ENCODE measurements around the gene CKAP5. TPM values are rescaled to one million over a fixed set of nuclear protein-coding genes. Genes with fewer than 3 reads are reported as not detected.

Gene CKAP5
- total RNA-seq, 2 donors from 2014 or later: 34.7 to 37.1 TPM

DNA sequence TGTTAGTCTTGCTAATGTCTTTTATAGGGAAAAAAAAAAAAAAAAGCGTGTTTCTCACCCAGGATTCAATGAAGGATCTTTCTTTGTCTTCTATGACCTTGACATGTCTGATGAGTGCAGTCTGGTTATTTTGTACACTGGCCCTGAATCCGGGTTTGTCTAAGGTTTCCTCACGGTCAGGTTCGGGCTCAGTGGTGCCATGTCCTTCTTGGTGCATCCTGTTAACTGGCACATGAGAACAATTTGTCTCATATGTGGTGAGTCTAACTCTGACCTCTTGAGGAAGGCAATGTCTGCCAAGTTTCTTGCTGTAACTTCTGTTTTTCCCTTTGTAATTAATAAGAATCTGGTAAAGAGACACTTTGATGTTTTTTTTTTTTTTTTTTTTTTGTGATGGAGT lies 114.5 kb downstream of the CKAP5 start:
- DNase-seq (ENCODE audit: low spot score) (no peak), ATAC-seq (ENCODE audit: insufficient number of reproducible peaks, low FRiP score, low read depth) (no peak)
- TF ChIP-seq, protein P1, sequence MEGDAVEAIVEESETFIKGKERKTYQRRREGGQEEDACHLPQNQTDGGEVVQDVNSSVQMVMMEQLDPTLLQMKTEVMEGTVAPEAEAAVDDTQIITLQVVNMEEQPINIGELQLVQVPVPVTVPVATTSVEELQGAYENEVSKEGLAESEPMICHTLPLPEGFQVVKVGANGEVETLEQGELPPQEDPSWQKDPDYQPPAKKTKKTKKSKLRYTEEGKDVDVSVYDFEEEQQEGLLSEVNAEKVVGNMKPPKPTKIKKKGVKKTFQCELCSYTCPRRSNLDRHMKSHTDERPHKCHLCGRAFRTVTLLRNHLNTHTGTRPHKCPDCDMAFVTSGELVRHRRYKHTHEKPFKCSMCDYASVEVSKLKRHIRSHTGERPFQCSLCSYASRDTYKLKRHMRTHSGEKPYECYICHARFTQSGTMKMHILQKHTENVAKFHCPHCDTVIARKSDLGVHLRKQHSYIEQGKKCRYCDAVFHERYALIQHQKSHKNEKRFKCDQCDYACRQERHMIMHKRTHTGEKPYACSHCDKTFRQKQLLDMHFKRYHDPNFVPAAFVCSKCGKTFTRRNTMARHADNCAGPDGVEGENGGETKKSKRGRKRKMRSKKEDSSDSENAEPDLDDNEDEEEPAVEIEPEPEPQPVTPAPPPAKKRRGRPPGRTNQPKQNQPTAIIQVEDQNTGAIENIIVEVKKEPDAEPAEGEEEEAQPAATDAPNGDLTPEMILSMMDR (IDR thresholded peaks at IDR 0.05): no peak
- Histone ChIP-seq H3K27me3 (replicated peaks; ENCODE audit: insufficient read depth) (no peaks in the 10 kb centered on the region), H3K9me3 (no peaks in the 10 kb centered on the region), H3K36me3 (no peaks in the 10 kb centered on the region), H3K4me3 (no peak overlapping the region), H3K27ac (no peak overlapping the region), H3K4me1 (ENCODE audit: control insufficient read depth in 1 of 2, low read depth in 2 of 2) (peaks cover 0 to 4% of the 10 kb centered on the region in 2 donors)

DNA sequence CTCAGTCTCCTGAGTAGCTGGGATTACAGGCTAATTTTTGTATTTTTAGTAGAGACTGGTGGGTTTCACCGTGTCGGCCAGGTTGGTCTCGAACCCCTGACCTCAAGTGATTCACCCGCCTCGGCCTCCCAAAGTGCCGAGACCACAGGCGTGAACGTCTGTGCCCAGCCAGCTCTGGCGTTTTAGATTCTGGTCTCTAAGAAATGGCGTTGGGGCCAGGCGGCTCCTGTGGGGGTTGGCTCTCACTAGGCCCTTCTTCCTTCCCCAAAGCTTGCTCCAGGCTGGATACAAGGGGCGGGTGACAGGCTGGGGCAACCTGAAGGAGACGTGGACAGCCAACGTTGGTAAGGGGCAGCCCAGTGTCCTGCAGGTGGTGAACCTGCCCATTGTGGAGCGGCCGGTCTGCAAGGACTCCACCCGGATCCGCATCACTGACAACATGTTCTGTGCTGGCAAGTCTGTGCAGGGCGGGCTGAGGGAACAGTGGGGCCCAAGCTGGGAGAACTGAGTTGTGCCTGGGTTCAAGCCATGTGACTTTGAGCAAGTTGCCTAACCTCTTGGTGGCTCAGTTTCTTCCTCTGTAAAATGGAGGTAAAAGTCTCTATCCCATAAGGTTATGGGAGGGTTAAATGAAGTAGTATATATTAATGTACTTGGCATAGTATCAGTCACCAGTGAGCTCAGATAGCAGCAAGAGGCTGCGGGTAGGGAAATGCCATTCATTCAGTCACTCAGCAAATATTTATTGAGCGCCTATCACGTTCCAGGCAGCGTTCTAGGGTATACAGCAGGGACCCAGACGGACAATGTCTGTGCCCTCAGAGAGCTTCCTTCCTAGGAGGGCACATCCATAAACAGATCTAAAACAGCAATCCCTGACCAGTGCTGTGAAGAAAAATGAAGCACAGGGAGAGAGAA lies 116.7 kb downstream of the CKAP5 start:
- Histone ChIP-seq H3K27ac (no peak overlapping the region), H3K4me1 (ENCODE audit: control insufficient read depth in 1 of 2, low read depth in 2 of 2) (no peaks in the 10 kb centered on the region), H3K9me3 (no peaks in the 10 kb centered on the region), H3K27me3 (replicated peaks; ENCODE audit: insufficient read depth) (no peaks in the 10 kb centered on the region), H3K36me3 (no peaks in the 10 kb centered on the region), H3K4me3 (no peak overlapping the region)
- no peak for ATAC-seq (ENCODE audit: insufficient number of reproducible peaks, low FRiP score, low read depth)
- TF ChIP-seq, protein P1 (IDR thresholded peaks at IDR 0.05): no peak
- DNase-seq (ENCODE audit: low spot score): no peak

DNA sequence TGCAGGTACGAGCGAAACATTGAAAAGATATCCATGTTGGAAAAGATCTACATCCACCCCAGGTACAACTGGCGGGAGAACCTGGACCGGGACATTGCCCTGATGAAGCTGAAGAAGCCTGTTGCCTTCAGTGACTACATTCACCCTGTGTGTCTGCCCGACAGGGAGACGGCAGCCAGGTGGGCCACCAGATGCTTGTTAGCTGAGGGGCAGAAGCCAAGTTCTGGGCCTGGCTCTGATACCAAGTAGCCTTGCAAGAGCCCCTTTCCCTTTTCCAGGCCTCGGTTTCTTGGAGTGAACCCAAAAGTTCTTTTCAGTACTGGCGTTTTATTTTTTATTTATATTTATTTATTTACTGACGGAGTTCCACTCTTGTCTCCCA lies 117.4 kb downstream of the CKAP5 start:
- H3K4me3 ChIP-seq: no peak overlapping the region
- H3K4me1 ChIP-seq (ENCODE audit: control insufficient read depth in 1 of 2, low read depth in 2 of 2): no peaks in the 10 kb centered on the region
- H3K27me3 ChIP-seq (replicated peaks; ENCODE audit: insufficient read depth): no peaks in the 10 kb centered on the region
- no peak overlapping the region for H3K27ac ChIP-seq
- no peak for DNase-seq (ENCODE audit: low spot score)
- no peak for ATAC-seq (ENCODE audit: insufficient number of reproducible peaks, low FRiP score, low read depth)
- no peaks in the 10 kb centered on the region for H3K36me3 ChIP-seq
- H3K9me3 ChIP-seq: no peaks in the 10 kb centered on the region
- TF ChIP-seq, protein P1 (IDR thresholded peaks at IDR 0.05): no peak

DNA sequence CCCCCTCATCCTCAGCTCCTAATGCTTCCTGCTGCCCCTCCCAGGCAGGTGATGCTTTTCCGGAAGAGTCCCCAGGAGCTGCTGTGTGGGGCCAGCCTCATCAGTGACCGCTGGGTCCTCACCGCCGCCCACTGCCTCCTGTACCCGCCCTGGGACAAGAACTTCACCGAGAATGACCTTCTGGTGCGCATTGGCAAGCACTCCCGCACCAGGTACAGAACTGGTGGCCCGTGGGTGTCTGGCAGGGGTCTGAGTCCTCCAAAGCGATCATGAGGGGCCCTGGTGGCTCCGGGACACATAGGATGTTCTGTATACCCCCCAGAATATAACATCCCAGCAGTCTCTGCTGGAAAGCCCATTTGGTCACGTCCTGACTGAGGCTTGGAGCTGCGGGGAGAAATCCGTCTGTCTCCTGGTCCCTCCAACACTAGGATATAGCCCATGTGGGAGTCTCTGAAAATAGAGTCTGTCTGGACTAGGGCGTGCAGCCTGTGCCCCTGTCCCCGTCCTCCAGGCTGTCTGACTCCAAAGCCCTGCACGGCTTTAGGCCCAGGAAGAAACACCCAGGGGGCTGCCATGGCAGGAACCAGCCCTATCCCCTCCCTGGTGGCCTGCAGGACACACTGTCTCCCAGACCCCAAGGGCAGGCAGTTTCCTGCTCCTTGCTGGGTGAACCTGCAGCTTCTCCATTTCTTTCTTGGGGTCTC lies 118.0 kb downstream of the CKAP5 start:
- TF ChIP-seq, protein P1 (IDR thresholded peaks at IDR 0.05): no peak

DNA sequence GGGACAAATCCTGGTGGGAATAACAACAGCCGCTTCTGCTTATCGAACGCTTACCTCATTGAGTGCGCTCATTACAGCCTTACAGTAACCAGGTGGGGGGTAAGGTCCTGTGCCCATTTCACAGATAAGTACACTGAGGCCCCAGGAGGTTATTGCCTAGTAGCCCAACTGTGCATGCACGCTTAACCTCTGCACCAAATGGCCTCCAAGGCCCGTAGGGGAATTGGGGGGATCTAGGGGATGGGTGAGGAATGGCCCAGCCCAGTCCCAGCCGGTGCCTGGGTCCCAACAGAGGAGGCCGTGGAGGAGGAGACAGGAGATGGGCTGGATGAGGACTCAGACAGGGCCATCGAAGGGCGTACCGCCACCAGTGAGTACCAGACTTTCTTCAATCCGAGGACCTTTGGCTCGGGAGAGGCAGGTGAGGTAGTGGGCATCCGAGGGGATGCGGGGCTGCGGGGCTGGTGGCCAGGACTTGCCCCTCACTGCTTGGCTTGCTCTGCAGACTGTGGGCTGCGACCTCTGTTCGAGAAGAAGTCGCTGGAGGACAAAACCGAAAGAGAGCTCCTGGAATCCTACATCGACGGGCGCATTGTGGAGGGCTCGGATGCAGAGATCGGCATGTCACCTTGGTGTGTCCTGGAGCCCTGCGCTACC lies 119.7 kb downstream of the CKAP5 start:
- no peak for DNase-seq (ENCODE audit: low spot score)
- TF ChIP-seq, protein P1 (IDR thresholded peaks at IDR 0.05): no peak
- Histone ChIP-seq H3K27me3 (replicated peaks; ENCODE audit: insufficient read depth) (no peaks in the 10 kb centered on the region), H3K4me3 (no peak overlapping the region), H3K9me3 (no peaks in the 10 kb centered on the region), H3K36me3 (no peaks in the 10 kb centered on the region), H3K27ac (no peak overlapping the region), H3K4me1 (ENCODE audit: control insufficient read depth in 1 of 2, low read depth in 2 of 2) (no peaks in the 10 kb centered on the region)
- no peak for ATAC-seq (ENCODE audit: insufficient number of reproducible peaks, low FRiP score, low read depth)

More for the DNA sequence above, 118.0 kb downstream of the CKAP5 start:
- H3K9me3 ChIP-seq: no peaks in the 10 kb centered on the region
- H3K27me3 ChIP-seq (replicated peaks; ENCODE audit: insufficient read depth): no peaks in the 10 kb centered on the region
- no peaks in the 10 kb centered on the region for H3K4me1 ChIP-seq (ENCODE audit: control insufficient read depth in 1 of 2, low read depth in 2 of 2)
- no peaks in the 10 kb centered on the region for H3K36me3 ChIP-seq
- no peak overlapping the region for H3K27ac ChIP-seq
- DNase-seq (ENCODE audit: low spot score) (no peak), ATAC-seq (ENCODE audit: insufficient number of reproducible peaks, low FRiP score, low read depth) (no peak)
- no peak overlapping the region for H3K4me3 ChIP-seq
